IPS DF 4.7 (cell line): ENCODE results near the gene INPP5B.
A peak's percentile ranks its signal among the peaks of the same experiment; 100 is the strongest.
"Not testable (repeated sequence)": the region's sequence is repeated elsewhere in the genome, so short reads cannot be mapped to it uniquely, and the experiment has no call there.

Source experiments
- DNase-seq: peaks from one replicate; pipeline ENCODE4 v3.0.0-alpha.2; 2013; ENCODE audit warnings: low spot score; ENCODE audit errors: extremely low read depth

Gene INPP5B

DNA sequence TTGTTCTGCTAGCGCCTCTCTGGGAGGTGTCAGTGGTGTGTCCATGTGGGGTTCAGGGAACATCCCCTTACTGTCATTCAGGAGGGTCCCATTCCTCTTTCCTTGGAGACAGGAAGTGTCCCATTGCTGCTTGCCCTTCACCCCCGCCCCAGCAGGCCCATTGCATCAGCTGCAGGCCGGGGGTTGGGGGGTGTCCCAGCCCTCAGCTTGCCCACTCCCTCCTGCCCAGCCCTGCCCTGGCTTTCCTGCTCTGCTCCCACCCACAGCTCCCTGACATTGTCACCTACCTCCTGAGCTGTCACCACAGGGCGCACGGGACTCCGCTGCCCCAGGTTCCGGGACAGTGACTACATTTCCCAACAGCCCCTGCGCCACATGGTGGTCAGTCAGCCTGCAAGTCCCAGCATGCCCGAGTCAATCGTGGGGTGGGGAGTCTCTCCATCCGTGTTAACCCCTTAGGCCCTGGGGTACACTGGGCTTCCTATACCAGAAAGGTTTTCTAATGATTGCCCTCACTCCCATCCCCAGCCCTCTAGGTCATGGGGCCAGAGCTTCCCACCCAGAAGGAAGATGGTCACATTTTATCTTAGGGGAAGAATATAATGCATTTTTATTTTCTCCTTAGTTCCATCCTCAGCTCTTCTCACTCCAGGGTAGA is at the start of gene INPP5B:
Gene INPP5B (minus strand): TSS at position 351 of the 658 bp plus-strand sequence. CDS start 745 bp downstream, outside the sequence.
- DNase-seq: peak; percentile 64

- no peak for DNase-seq
Observed at GRCh38 chr1:37995751-37996345, 49.0 kb upstream of the INPP5B start.

DNA sequence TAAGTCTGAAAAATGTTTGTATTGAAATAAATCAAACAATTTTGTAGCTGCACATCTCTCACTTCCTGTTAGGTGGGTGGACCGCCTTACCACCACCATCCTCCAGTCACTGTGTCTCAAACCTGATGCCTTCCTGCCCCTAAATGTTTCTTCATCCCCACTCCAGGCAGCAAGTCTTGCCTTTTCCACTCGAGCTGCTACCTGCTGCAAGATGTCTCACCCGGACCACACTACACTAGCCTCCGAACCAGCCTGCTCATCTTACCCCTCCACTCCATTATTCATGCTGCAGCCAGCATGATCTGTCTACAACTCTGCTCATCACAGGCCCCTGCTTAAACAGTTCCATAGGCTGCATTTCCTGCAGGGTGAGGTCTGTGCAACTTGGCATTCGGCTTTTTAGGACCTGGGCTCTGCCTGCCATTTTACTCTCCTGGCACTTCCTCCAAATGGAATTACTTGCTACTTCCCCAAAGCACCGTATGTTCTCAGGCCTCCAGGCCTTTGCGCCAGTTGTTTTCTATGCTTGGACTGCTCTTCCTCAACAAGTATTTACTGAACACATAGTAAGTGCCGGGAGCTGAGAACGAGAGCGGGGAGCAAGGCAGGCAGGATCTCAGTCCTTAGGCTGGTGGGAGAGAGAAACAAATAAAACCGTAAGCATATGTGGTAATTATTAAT is 48.2 kb upstream of the INPP5B start:
- DNase-seq: no peak

DNA sequence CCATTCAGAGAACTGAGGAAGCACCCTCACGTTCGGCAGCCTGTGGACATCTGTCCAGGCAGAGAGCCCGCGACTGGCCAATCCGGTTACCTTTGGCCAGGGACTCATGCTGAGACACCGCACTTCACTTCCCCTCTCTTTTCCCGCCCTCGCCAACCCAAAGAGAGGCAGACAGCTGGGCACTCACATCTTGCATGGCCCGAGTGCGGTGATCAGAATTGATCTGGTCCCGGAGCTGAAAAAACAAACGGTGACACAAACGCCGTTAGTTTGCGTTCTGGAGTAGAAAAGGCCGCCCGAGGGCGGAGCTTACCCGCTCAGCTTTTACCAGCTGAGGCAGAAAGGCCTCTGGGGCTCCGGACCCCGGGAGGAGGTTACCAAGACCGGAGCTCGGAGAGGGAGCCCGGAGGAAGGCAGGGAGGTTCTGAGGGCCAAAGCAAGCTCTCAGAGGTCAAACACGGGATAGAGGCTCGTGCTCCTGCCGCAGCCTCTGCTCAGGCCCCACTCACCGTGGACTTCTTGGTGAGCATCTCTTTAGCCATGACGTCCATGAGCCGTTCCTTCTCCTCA is 42.6 kb upstream of the INPP5B start:
- no peak for DNase-seq

DNA sequence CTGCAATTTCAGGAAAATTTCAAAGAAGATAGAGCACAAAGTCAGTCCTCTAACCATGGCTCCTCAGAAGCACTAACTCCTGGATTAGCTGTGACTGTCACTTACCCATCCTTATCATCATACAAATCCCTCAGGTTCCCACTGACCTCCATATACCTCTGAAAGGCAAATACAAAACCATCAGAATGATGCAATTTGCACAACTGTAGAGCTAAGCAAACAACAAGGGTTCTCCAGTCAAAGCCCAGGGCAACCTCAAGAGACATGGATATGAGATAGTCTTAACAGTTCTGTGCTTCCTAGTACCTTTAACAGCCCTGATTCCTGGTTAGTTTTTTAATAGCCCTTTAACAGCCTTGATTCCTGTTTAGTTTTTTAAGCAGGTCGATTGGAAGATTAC is 40.8 kb upstream of the INPP5B start:
- DNase-seq: no peak

GRCh38 chr1:37983546-37983945 is 36.7 kb upstream of the INPP5B start:
- DNase-seq: no peak

GRCh38 chr1:37978541-37978940 is 31.7 kb upstream of the INPP5B start:
- no peak for DNase-seq

DNA sequence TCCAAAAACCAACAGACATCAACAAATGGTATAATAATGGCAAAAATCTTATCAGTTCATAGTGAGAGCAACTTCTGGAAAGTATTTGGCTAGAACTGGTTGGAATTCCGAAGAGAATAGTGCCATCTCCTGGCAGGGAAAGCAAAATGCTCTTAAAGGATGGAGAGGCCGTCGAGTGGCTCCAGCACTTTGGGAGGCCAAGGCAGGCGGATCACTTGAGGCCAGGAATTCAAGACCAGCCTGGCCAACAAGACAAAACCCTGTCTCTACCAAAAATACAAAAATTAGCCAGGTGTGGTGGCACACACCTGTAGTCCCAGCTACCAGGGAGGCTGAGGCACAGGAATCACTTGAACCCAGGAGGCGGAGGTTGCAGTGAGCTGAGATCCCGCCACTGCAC is 28.2 kb upstream of the INPP5B start:
- not testable (repeated sequence) for DNase-seq

GRCh38 chr1:37974567-37974966 is 27.7 kb upstream of the INPP5B start:
- no peak for DNase-seq

DNA sequence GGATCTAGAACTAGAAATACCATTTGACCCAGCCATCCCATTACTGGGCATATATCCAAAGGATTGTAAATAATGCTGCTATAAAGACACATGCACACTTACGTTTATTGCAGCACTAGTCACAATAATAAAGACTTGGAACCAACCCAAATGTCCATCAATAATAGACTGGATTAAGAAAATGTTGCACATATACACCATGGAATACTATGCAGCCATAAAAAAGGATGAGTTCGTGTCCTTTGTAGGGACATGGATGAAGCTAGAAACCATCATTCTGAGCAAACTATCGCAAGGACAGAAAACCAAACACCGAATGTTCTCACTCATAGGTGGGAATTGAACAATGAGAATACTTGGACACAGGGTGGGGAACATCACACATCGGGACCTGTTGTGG is 26.8 kb upstream of the INPP5B start:
- DNase-seq: not testable (repeated sequence)

- DNase-seq: no peak
Observed at GRCh38 chr1:37965301-37965700, 18.4 kb upstream of the INPP5B start.

DNA sequence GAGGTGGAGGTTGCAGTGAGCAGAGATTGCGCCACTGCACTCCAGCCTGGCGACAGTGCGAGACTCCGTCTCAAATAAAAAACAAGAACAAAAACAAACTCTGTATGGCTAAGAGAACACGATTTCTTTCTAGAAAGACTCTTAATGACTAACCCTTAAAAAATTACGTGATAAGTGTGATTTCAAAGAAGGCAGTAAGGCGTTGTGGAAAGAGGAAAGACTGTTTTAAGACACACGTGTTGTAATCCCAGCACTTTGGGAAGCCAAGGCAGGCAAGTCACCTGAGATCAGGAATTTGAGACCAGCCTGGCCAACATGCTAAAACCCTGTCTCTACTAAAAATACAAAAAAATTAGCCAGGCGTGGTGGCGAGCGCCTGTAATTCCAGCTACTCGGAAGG is 17.3 kb upstream of the INPP5B start:
- DNase-seq: not testable (repeated sequence)

DNA sequence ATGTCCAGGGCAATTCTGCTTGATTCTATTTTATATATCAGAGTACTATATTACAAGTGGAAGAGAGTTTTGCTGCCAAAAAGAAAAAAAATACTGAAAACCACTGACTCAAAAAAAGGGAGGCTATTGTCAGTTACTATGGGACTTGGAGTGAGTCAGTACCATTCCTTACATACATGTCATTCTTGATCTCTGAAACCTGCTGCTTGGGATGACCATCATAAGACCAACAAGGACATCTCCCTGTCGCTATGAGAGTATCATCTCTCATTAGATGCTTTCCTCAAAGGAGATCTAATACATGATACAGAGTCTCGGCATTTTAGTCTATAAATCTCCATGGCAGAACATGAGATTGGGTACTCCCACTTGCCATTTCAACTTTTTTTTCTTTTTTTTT is 11.8 kb upstream of the INPP5B start:
- no peak for DNase-seq

DNA sequence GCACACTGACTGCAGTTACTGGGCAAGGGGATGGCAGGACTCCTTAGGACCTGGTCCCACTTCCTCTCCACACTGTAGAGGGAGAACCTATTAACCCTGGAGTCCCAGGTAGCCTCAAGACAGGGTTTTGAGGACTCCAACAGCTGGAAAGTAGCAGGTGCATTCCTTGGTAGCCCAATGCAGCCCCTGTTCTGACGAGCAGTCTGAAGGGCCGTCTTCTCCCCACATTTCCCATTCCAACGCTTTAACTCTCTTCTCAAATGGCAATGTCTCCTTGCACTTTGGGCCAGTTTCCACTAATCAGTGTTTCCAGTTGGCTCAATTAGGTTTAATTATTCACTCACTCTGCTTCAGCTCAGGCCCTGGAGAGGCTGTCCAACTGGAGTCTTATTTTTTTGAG is 8.8 kb upstream of the INPP5B start:
- DNase-seq: no peak

DNA sequence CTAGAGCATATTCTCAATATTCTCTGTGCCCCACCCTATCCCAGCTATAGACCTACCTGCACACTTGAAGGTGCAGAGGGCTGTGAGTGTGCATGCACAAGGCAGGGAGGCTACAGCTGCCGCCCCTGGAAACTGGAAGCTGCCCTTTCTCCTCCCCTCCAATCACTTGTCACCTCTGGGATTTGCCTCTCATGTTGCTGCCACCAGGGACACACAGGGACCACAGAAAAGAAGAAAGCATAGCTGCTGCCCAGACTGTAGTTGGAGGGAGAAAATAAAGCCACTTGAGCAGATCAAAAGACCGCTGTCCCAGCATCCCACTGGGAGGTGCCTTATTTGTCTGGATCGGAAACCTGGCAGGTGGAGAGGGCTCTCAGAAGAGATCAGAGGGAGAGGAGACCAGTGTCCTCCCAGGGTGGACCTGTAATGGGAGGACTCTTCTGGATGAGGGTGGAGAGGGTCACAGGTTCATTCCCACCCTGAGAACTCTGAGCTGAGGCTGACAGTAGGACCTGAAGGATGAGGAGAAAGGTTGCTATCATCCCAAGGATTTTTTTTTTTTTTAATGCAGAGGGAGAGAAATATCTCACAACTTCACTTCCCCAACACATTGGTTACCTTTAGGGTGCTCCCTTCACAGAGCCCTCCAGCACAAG is 7.6 kb upstream of the INPP5B start:
- DNase-seq: no peak

DNA sequence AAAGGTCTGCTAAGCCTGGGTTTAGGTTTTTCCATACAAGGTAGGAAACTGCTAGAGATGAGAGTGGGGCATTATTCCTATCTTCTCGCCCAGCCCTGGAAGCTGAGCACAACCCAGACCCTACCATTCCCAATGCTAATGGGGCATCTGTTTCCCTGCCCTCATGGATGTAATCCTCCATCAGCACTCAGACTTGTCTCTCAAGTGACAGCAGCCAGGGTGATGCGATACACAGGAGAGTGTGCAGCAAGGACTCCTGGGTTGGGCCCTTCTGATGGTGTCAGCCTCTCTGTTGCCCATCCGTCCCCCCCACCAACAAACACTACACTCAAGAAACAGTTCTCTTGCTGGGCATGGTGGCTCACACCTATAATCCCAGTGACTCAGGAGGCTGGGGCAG is 5.9 kb upstream of the INPP5B start:
- no peak for DNase-seq

DNA sequence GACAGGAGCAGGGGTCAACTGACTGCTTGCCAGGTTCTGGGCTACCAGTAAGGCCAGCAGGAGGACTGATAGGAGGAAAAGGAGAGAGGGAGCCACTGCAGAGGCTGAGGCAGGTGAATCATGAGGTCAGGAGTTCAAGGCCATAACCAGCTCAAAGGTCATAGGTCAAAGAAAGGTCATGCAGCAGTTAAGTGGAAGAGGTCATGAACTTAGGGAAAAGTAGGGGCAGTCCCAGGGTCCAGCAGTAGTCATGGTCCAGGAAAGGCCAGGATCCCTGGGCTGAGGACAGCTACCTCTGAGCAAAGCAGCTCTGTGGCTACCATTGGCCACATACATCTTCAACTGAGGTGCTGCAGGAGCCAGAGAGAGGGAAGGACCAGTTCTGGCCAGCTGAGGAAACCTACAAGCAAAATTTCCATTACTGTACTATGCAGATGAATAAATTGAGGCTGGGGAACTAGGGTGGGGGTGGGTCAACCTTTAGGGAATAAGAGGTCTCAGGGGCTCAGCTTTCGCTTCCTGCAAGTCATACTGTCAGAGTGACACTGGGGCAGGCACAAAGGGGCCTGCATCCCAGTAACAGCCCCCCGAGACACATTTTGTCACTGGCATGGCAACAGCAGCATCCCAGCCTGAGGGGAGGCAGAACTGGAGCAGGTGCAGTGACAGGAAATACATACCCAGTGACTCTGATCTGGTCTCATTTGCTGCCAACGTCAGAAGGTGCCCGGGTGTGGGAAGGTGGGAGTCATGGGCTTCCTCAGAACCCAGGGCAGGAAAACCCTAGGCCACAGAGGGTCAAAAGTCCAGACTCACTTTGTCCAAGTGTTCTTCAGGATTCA is 5.2 kb upstream of the INPP5B start:
- no peak for DNase-seq

DNA sequence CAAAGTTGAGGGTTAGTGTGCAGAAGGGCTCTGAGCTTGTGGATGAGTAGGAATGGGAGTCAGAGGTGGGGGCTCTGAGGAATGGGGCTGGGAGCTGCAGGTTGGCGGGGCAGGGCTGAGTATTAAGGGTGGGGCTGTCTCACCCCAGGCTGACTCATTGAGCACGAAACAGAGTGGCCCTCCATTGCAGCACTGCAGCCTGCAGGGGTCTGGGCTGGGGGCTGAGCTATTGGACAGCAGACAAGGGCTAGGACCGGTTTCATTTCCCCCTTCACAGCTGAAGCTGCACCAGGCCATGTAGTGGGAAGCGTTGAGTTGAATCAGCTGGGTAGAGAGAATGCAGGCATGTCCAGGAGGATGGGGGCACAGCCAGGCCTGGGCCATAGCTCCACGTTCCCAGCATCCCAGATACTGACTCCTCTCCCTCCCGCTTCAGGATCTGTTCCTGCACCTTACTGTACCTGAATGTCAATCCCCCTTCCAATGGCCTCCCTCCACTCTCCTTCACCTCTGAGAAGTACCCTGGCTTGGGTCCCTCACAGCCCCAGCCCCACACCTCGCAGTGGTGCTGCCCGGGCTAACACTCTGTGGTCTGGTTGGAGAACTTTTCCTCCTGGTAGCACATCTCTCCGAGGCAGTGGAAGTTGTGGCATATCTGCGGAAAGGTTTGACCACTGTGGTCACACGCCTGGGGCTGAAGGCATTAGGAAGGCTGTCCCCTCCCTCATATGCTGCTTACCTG is 4.4 kb upstream of the INPP5B start:
- no peak for DNase-seq

GRCh38 chr1:37949524-37950152 is 2.8 kb upstream of the INPP5B start:
- DNase-seq: no peak

DNA sequence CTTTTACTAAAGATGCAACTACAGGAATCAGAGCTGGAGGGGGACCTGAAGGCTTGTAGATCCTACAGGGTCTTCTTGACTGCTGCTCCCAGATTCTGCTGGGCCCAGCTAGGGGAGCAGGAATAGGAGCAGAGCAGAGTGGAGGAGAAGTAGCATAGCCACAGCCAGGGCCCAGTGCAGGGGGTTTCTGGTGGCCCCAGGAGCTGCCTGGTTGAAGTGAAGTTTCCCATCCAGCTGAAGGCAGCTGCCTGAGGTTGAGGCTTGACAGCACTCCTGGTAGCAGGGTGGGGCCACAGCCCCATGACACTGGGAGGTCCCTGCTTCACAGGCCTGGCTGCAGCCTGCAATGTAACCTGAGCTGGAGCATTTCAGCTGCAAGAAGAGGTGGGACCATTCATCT is 2.0 kb upstream of the INPP5B start:
- no peak for DNase-seq
